Left lung (tissue), 10 donors: Measurements from ENCODE around the gene PGF. TPM values are rescaled to one million over a fixed set of nuclear protein-coding genes. Genes with fewer than 3 reads are reported as not detected.

ENCODE experiments used
- ATAC-seq: fragments of 200-7000 bp; cut with Tn5 transposase; one replicate; pipeline ENCODE4 v1.9.1; 2020; ENCODE audit warnings: moderate library complexity
- DNase-seq, 4 donors: peaks; one replicate each; pipeline ENCODE4 v3.0.0-alpha.2; 2013 to 2020
- H3K27ac ChIP-seq, 2 donors: fragments of 200-600 bp; sonication (generic) in 1 of 2; one replicate each; pipeline versions ENCODE4 v1.5.0 to v1.8.0; 2020 to 2021
- H3K27me3 ChIP-seq, 2 donors: fragments of 200-600 bp; sonication (generic) in 1 of 2; one replicate each; pipeline versions ENCODE4 v1.5.0 to v1.8.0; 2020 to 2021
- H3K36me3 ChIP-seq, 2 donors: fragments of 200-600 bp; sonication (generic) in 1 of 2; one replicate each; pipeline versions ENCODE4 v1.5.0 to v1.8.0; 2020 to 2021
- H3K4me1 ChIP-seq, 2 donors: fragments of 200-600 bp; one replicate each; pipeline ENCODE4 v1.8.0; 2021
- H3K4me3 ChIP-seq, 2 donors: fragments of 200-600 bp; sonication (generic) in 1 of 2; one replicate each; pipeline versions ENCODE4 v1.5.0 to v1.8.0; 2020 to 2021; ENCODE audit warnings: mild to moderate bottlenecking in 1 of 2
- H3K9me3 ChIP-seq, 2 donors: fragments of 200-600 bp; sonication (generic) in 1 of 2; one replicate each; pipeline versions ENCODE4 v1.5.0 to v1.8.0; 2020 to 2021
- intact Hi-C, 2 donors: fragments of 100-400 bp; cut with DNase I; formaldehyde crosslinking; loops; one replicate each; pipeline versions ENCODE4 v1.11.2 to v1.14.2; 2022
- polyA plus RNA-seq, 6 donors: library from polyadenylated mRNA; unstranded; fragments of 120-200 nt; gene quantifications; one replicate each; pipeline ENCODE4 v1.2.1, GENCODE V29; 2013; ENCODE audit not compliant: insufficient read length in 6 of 6
- total RNA-seq, 2 donors: library from RNA; stranded (reverse); fragmentation: NEBNext Ultra II Directional; extraction: Animal tissue kit (Norgen Biotek cat#: 25700); gene quantifications; one replicate each; pipeline ENCODE4 v1.2.1, GENCODE V29; 2021
- TF ChIP-seq, protein P1 (sequence below), 2 donors: fragments of 200-600 bp; sonication (generic) in 1 of 2; IDR thresholded peaks; one replicate each; pipeline versions ENCODE4 v1.5.0 to v1.8.0; 2021; ENCODE audit warnings: antibody characterized with exemption in 2 of 2
- donor health status: DM: no; HTN: yes; CAD: no.
- donor health status: DM: no; HTN: no; CAD: no.

PGF gene
- total and polyA plus RNA-seq, 8 donors: 3.4 to 18.6 (median 13.2) TPM

DNA sequence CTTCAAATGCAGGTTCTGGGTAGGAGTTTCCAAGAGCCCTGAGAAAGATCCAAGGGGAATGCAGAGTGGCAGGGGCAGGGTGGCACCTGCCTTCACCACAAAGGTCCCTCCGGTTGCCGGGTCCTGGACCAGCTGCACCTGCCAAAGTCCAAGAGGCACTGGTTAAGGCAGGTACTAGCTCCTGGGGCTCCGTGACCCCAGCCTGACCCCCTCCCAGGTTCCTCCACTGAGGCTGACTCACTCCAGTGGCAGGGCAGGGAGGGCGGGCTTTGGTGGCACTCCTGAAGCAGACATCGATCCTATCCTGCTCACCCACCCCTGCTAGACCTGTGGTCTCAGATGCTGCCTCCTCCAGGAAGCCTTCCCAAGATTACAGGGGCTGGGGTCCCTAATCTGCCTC, 43.7 kb downstream of the PGF start:
- Histone ChIP-seq H3K4me1 (peaks cover 0 to 3% of the 10 kb centered on the region in 2 donors), H3K4me3 (no peak overlapping the region), H3K27ac (no peak overlapping the region), H3K27me3 (no peaks in the 10 kb centered on the region), H3K9me3 (no peaks in the 10 kb centered on the region), H3K36me3 (peaks cover 0 to 3% of the 10 kb centered on the region in 2 donors)
- ATAC-seq: no peak
- intact Hi-C loops: no loop called here
- TF ChIP-seq, protein P1, sequence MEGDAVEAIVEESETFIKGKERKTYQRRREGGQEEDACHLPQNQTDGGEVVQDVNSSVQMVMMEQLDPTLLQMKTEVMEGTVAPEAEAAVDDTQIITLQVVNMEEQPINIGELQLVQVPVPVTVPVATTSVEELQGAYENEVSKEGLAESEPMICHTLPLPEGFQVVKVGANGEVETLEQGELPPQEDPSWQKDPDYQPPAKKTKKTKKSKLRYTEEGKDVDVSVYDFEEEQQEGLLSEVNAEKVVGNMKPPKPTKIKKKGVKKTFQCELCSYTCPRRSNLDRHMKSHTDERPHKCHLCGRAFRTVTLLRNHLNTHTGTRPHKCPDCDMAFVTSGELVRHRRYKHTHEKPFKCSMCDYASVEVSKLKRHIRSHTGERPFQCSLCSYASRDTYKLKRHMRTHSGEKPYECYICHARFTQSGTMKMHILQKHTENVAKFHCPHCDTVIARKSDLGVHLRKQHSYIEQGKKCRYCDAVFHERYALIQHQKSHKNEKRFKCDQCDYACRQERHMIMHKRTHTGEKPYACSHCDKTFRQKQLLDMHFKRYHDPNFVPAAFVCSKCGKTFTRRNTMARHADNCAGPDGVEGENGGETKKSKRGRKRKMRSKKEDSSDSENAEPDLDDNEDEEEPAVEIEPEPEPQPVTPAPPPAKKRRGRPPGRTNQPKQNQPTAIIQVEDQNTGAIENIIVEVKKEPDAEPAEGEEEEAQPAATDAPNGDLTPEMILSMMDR (IDR thresholded peaks at IDR 0.05): no peak
- DNase-seq: no peak

DNA sequence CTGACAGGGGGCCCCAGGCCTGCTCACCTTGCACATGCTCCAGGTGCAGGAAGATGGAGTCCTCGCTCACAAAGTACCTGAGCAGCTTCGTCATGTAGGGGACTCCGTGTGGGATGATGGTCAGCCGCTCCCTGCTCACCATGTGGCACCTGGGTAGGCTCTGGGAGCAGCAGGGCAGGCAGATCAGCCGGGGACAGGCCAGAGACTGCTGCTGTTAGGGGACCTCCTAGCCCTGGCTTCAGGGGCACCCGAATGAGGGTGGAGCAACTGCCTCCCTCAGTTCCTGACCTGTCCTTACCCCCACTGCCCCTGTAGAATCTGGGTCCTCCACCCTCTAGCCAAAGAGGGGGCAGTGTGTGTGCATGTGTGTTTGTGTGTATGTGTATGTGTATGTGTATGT, 44.2 kb downstream of the PGF start:
- Histone ChIP-seq H3K36me3 (peaks cover 0 to 8% of the 10 kb centered on the region in 2 donors), H3K9me3 (no peaks in the 10 kb centered on the region), H3K27me3 (no peaks in the 10 kb centered on the region), H3K4me3 (no peak overlapping the region), H3K27ac (no peak overlapping the region), H3K4me1 (peaks cover 0 to 3% of the 10 kb centered on the region in 2 donors)
- intact Hi-C loops: no loop called here
- no peak for DNase-seq
- TF ChIP-seq, protein P1 (IDR thresholded peaks at IDR 0.05): no peak
- no peak for ATAC-seq

DNA sequence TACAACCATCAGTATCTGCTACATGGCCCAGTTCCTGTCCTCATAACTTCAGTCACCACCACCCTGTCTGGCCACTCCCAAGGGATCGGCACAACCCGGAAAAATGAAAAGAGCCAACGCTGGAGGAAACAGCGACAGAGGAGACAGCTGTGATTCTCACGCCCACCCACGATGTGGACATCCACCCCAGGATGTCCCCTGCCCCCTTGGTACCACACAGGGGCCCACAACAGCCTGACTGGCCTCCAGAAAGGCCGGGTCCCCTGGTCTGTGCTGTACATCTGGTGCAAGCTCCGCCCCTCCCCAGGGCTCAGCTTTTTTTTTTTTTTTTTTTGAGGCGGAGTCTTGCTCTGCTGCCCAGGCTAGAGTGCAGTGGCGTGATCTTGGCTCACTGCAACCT, 44.8 kb downstream of the PGF start:
- H3K9me3 ChIP-seq: no peaks in the 10 kb centered on the region
- no peak for ATAC-seq
- TF ChIP-seq, protein P1 (IDR thresholded peaks at IDR 0.05): no peak
- H3K4me3 ChIP-seq: no peak overlapping the region
- peaks cover 0 to 7% of the 10 kb centered on the region in 2 donors for H3K4me1 ChIP-seq
- DNase-seq: no peak
- intact Hi-C loops: no loop called here
- H3K27ac ChIP-seq: no peak overlapping the region
- no peaks in the 10 kb centered on the region for H3K27me3 ChIP-seq
- H3K36me3 ChIP-seq: peaks cover 0 to 8% of the 10 kb centered on the region in 2 donors

DNA sequence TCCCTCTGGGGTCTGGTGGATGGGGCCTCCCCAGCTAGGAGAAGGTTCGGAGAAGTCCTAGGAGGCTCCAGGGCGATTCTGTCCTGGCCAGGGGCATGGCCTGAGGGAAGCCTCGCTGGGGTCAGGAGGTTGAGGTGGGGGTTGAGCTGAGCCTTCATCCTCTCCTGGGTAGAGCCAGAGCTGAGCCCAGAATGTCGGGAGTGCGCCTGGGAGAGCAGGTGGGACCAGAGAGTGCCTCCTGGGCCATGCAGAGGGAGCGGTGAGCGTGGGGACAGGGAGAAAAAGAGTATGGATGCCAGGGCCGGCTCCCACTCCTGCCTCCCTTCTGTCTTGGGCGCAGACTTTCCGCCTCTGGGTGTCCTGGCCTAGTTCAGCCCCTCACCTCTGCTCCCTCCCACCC, 45.5 kb downstream of the PGF start:
- DNase-seq (no peak), ATAC-seq (no peak)
- no peak overlapping the region for H3K4me3 ChIP-seq
- no peak overlapping the region for H3K27ac ChIP-seq
- H3K9me3 ChIP-seq: no peaks in the 10 kb centered on the region
- TF ChIP-seq, protein P1 (IDR thresholded peaks at IDR 0.05): no peak
- H3K36me3 ChIP-seq: peaks cover 0 to 15% of the 10 kb centered on the region in 2 donors
- no peaks in the 10 kb centered on the region for H3K27me3 ChIP-seq
- intact Hi-C loops: loop anchor here in 1 of 2 donors (5.0 kb wide), 1 partner anchor 48 kb away; no protein-coding TSS in a partner anchor
- peaks cover 0 to 7% of the 10 kb centered on the region in 2 donors for H3K4me1 ChIP-seq

DNA sequence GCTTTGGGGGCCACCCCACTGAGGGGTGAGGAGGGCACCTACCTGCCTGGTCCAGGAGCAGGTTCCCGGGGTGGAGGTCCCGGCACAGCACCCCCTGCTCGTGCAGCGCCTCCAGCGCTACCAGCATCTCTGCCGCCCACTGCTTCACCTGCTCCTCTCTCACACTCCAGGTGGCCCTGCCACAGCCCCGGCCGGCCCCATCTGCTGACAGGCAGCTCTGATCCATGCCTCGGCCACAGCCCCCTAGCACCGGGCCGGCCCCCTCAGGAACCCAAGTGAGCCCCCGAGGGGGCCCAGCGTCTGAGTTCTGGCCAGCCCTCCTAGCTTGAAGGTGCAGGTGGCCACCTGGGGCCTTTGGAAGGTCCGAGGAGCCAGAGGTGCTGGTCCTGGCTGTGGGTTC, 45.9 kb downstream of the PGF start:
- DNase-seq (no peak), ATAC-seq (no peak)
- intact Hi-C loops: loop anchor here in 1 of 2 donors (5.0 kb wide), 1 partner anchor 47 kb away; no protein-coding TSS in a partner anchor
- no peak overlapping the region for H3K4me3 ChIP-seq
- H3K27ac ChIP-seq: no peak overlapping the region
- H3K9me3 ChIP-seq: no peaks in the 10 kb centered on the region
- no peaks in the 10 kb centered on the region for H3K27me3 ChIP-seq
- peaks cover 0 to 7% of the 10 kb centered on the region in 2 donors for H3K4me1 ChIP-seq
- TF ChIP-seq, protein P1 (IDR thresholded peaks at IDR 0.05): no peak
- H3K36me3 ChIP-seq: peaks cover 0 to 19% of the 10 kb centered on the region in 2 donors
